Activated CD4-positive, CD25-positive, alpha-beta regulatory T cell treated with anti-CD3 and anti-CD28 coated beads, Interleukin-2, amount 50 U/mL, for 24 hours (primary cell): ENCODE data around the gene COX4I1.
"Not testable (repeated sequence)": the region's sequence is repeated elsewhere in the genome, so short reads cannot be mapped to it uniquely, and the experiment has no call there.

Source experiments
- ATAC-seq, 2 donors: fragments of 150-1000 bp; cut with Tn5 transposase; one replicate each; pipeline ENCODE4 v1.10.0; 2021; ENCODE audit warnings: mild to moderate bottlenecking in 1 of 2, moderate library complexity in 1 of 2

COX4I1 gene

DNA sequence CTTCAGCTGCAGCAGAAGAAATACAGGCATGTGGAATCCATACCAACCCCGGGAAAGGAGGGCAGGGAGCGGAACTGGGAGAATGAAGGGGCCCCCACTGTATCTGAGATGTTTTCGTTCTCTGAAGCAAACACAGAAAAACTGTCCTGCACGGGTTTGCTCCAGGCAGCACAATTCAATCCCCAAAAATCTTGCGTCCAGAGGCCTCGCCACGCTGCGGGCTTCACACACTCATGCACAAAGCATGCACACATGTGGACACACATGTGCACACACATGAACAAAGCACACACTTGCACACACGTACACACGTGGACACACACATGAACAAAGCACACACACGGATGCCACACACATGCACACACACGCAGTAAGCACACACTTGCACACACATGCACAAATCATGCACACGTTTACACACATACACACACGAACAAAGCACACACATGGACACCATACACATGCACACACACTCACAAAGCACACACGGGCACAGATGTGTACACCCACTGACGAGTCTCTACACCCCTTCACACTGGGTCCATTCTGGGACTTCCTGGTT lies 27.3 kb downstream of the COX4I1 start:
- no peak for ATAC-seq

DNA sequence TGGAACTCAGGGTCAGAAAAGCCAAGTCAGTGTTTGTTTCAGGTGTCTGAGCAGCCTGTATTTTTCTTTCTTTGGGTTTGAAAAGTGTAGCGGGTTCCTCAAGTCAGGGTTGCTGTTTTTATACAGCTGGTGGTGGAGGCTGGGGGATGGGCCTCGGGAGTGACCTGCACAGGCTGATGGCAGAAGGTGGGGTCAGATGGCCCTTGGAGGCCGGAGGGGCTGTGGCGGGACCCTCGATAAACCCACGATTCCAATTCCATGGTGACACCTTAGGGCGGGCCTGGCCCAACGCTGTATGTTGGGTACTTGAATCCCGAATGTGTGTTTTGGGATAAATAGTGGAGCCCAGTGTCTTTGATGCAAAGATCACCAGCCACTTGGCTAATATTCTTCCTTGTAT lies 28.7 kb downstream of the COX4I1 start:
- ATAC-seq = no peak

DNA sequence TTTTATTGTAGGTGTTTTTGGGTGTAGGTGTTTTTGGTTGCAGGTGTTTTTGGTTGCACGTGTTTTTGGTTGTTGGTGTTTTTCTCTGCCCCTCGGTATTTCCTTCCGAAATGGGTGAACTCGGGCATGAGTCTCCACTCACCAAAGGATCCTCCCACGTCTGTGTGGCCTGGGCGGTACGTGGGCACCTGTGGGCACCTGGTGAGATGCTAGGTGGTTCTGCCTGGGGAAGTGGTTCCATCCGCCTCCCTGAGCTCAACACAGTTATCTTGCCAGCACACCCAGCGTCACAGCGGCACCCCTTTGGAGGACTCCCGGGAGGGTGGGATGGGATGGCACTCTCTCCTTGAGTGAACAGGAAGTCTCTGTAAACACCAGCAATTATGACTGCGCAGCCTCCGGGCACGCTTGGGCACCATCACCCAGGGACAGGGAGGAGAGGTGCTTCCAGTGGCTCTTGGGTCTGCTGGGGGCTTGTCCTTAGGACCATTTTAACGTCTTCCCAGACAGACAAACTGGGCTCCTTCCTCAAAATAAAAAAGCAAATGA lies 29.8 kb downstream of the COX4I1 start:
- ATAC-seq = no peak

DNA sequence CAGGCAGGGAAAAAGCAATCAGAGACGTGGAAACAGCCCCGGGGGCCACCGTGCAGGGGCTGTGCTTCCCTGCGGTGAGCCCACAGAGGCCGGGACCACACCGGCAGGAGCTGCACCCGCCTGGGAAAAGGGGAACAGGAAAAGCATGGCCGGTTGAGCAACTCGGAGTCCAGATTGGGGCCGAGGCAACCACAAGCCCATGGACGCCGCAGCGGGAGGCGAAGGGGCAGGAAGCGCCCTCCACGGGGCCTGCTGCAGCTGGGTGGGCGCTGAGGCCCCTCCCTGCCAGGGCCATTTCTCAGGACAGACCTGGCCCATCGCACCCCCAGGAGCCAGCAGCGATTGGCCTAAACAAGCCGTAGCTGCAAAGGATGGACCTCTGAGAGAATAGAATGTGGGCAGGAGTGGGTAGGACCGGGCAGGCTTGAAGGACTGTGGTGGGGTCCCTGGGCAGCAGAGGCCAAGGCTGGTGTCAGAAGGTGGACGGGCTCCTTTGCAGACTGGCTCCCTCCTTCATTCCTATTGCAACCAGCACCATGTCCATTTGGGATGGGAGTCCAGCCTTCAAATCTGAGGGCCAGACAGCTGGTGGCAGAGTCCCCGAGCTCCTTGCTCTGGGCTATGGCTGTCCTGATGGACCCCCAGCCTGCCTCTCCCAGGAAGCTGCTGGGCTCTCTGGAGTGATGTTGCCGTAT lies 30.4 kb downstream of the COX4I1 start:
- ATAC-seq = no peak

DNA sequence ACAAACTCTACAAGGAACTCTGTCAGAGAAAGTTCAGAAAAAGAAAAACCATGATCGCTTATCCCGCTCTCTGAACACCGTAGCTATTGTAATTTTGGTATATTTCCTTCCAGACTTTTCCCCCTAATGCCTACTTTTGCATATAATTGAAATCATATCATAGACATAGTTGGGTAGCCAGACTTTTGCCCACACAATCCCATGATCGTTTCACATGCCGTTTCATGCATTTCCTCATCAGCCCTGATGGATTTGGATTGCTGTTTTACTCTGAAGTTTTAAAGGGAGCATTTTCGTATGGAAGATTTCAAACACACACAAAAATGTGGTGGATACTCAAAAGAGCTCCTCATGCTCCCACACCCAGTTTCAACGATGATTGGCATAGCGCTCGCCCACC lies 31.3 kb downstream of the COX4I1 start:
- no peak for ATAC-seq

DNA sequence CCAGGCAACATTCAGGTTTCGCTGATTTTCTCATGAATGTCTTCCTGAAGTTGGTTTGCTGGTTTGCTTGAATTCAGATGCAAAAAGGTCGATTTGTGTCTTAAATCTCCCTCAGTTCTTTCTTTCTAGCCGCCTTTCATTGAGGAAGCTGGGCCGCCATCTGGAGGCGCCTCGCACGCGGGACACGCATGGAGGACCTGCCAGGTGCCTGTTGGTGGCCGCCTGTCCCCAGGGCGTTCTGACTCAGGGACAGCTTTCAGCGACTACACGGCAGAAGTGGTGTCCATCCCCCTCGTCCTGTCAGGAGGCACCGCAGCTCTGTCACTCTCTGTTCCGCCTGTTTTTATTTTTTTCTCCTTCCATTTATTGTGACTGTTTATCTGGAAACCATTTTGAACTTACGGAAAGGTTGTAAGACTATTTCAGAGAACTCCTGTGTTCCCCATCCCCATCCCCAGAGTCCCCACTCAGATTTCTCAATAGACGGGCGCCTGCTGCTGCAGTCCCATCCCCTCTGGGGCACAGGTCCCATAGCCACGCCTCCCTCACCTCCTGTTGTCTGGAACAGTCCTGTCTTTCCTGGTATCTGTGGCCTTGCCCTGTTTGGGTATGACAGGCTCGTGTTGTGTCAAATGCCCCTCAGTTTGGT lies 33.2 kb downstream of the COX4I1 start:
- ATAC-seq = no peak

DNA sequence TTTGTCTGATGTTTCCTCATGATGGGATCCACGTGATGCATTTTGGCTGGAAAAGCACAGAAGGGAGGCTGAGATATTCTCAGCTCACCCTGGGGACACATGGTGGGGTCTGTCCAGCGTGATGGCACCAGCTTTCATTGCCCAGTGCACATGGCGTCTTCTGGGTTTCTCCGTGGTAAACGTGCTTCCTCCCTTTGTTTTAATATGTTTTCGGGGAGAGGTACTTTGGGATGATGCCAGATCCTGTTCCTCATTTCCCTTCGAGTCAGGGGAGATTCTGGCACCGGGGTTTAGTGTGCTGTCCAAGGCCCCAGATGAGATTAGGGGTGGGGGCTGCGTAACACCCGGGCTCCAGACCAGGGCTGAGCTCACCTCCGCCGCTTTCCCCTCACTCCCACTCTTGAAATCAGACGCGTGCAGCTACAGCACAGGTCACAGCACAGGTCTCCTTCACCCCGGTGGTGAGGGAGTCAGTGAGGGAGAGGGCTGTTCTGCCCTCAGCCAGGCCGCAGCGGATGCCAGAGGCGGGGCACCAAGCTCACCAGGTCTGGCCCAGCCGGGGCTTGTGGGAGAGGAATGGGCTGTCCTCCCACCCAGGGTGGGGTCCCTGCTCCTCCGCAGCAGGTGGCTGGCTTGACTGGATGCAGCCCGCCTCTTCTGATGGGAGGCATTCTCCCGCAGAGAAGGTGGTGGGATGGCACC lies 33.9 kb downstream of the COX4I1 start:
- ATAC-seq = no peak

DNA sequence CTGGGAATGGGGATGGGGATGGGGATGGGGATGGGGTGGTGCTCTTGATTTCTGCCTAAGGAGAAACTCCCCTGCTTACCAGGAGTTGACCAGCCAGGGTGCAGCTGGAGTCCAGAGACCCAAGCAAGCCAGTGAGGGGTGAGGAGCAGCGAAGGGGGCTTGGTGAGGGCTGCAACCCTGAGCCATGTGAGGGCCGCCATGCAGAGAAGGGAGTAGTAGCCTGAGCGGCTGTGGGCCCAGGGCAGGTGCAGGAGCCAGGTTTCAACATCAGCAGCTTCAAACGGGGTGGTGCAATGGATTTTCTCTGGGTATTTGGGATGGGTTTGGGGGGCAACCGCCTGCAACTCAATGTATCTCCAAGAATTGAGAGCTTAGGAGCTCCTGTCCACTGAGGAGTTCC lies 35.2 kb downstream of the COX4I1 start:
- no peak for ATAC-seq

DNA sequence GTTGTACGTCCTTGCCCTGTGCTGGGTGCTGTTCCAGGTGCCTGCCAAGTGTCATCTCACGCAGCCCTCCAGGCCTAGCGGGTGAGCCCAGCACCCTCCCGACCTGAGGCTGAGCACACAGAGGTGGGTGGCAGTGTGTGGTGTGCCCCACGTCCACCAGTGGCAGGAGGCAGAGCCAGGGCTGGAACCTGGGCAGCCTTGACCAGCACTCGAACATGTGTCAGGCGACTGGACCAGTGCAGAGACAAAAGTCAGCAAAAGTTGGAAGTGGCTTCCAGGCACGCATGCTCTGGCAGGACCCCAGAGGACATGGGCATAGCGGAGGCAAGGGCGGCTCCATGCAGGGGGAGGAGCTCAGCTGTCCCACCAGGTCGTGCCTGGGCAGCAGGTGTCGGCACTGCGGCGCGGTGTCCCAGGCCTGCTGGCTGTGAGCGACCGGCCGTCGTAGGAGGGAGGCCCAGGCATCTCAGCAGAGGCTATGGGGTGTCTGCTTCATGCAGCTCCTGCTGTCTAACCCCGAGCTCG lies 35.8 kb downstream of the COX4I1 start:
- ATAC-seq = no peak

DNA sequence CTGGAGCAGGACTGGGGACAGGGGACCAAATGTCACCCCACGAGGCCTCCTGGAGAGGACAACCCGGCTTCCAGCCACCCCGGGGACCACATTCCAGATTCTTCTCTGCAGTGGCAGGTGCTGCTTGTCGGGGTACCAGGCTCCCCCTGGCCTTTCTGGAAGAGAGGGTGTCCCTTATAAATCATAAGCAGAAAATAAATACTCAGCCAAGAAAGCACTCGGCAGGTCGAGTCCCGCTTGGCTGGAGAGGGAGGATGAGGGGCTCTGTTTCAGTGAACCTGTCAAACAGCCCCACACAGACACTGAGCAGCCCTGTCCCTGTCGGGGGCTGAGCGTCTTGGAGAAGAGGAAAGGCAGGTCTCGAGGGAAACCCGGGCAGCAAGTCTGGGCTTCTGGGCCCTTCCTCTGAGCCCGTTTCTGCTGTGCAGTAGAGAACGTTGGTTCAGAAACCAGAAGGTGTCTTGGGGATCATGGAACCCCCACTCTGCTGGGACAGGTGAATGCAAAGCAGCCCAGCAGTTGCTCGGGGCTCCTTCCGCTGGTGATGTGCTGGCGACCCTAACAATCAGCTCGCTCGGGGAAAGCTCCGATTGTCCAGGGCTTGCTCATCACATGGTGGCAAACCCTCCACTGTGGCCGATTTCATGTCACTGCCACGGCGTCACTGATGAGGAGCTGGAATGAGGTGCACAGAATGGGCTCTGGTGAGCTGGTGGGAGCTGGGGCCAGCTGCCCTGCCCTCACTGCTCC lies 36.6 kb downstream of the COX4I1 start:
- ATAC-seq = no peak

DNA sequence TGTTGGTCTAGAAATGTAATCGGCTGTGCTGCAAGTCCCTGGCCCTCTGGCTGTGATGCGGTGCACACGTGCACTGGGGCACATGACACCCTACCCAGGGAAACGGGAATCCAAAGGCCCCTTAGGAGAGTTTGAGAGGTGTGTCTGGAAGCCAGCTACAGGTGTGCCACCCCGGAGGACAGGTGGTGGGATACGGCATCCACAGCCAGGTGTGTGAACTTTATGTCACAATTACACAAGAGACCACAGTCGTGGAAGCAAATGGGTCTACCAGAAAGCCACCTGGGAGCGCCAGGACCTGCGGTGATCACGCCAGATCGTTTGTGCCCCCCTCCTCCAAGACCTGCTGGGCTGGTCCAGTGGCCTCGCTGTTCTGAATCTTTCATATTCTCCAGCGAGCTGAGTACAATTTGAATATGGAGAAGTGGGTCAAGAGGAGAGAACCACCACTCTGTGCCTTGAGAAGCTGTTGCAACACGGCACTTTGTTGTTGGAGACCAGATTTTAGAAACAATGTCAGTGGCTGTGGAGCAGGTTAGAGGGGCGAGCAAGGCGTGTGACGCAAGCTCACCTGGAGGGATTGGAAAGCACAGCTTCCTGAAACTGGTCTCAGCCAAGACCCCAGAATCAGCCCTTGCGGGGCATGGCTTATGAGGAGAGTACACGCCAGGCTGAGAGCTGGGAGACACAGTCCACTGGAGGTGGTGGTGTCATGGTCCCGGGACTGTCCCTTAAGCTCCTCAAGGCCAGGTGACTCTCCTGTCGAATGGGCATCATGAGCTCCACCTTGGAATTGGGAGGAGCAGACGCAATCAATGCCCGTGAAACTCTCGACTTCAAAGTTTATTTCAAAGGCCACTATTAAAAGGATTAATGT lies 37.4 kb downstream of the COX4I1 start:
- no peak for ATAC-seq

DNA sequence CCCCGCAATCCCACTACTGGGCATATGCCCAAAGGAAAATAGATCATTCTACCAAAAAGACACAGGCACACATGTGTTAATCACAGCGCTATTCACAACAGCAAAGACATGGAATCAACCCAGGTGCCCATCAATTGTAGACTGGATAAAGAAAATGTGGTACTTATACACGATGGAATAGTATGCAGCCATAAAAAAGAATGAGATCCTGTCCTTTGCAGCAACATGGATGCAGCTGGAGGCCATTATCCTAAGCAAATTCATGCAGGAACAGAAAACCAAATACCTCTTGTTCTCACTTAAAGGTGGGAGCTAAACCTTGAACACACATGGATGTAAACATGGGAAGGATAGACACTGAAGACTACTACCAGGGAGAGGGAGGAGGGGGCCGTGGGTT lies 38.2 kb downstream of the COX4I1 start:
- ATAC-seq = not testable (repeated sequence)

DNA sequence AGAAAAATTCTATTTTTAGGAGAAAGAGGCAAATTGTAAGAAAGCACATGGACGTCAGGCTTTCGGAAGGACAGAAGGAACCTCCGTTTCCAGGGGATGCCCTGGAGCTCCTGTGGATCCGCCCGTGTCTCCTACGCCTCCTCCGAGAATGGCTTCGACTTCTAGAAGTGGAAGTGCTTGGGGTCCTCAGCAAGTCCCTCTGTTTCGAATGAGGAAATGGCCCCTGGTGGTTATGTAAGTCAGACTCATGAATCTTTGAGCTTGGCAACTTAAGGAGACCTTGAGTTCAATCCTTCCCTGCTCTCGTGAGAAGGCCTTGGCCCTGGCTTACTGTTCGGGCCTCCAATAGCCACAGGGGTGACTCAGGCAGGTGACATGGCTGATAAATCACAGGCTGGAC lies 38.9 kb downstream of the COX4I1 start:
- no peak for ATAC-seq

DNA sequence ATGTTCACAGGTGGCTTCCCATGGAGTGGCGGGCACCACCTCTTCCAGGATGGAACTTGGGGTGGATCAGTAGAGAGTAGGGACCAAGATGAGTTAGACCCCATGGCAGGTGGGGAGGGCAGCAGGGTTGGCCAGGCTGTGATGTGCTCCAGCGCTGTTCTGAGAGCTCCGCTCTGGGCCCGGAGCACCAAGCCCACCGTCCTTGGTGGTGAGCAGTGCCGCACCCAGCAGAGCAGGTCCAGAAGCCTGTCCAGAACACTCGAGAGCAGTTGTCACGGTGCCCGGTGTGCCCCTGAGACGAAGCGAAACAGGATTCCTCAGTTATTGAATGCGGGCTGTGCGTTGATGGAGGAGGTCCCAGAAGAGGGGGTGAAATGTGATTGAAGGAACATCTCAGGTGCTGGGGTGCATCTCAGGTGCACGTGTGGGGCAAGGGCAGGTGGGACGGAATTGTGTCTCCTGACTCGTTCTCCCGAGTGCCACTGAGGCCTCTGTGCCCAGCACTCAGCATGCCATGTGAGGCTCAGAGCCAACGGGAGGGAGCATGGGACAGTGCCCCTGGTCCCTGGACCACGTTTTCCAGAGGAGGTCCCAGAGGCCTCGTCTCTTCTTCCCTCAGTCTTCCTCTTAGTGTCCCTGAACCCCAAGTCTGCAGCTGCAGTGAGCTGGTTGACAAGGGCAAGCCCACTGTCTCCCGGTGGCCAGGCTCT lies 39.5 kb downstream of the COX4I1 start:
- ATAC-seq = no peak

DNA sequence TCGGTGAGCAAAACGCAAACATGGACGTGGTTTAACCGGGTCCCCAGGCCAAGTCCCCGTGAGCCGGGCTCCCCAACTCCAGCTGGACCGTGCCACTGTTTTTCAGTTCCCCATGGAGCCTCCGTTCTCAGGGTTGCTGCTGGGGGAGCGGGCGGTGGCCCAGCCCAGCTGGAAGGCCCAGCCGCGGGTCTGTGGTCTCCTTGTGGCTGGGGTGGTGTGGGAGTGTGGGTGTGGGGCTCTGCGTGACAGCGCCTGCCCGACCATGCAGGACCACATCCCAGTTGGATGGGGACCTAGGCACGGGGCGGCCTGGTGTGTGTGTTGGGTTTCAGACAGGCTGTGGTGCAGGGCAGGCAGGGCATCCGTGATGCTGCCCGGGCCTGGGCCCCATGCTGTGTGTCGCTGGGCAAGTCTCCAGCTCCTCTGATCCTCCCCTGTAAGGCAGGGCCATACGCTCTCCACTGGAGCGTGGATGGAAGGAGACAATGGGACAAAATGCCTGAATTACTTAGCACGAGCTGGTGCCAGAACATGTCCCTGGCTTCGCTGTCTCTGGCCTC lies 40.3 kb downstream of the COX4I1 start:
- no peak for ATAC-seq

DNA sequence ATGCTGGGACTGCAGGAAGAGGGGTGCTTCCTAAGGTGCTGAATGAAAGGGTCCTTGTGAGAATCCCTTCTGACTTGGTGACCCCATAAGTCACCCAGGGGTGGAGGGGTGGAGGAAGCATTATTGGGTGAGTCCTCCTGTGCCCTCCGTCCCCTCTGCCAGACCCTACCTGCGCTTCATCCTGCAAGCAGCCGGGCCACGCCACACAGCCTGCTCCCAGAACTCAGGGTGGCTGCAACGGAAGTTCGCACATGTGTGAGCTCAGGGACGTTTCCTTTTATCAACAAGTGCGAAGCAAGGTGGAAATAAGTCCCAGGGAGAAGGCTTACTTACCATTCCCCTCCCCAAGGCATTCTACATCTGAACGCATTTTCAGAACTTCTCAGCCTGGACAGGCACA lies 40.9 kb downstream of the COX4I1 start:
- no peak for ATAC-seq

DNA sequence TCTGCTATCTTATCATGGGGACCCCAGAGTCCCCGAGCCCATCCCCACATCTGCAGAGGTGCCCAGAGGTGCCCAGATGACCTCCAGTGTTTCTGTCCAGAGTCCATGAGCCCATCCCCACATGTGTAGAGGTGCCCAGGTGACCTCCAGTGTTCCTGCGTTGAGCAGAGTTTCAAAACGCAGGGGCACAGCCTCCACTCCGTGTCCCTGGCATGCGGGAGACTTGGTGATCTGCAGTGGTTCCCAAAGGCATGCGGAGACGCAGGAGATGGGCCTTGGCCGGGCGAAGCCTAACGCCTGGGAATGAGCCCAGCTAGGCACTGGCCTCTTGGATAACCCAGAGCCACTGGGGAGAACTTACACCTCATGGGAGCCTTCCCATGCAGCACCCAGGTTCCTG lies 41.3 kb downstream of the COX4I1 start:
- ATAC-seq = no peak

DNA sequence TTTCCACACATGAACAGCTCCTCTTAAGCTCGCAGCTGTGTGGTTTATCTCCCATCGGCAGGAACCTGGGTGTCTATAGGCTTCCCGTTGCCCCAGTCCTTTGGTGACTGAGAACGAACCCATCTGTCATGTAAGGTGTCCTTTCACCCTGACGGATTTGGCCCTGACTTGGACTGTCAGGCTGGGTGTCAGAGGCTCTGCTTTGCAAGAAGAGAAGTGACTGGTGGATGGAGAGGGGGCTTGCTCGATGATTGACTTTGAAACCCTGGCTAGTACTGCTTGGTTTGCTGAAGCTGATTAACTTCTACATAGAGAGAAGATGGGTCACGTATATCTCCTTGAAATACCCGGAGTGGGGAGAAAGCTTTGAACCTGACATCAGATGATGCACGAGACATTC lies 42.9 kb downstream of the COX4I1 start:
- no peak for ATAC-seq

DNA sequence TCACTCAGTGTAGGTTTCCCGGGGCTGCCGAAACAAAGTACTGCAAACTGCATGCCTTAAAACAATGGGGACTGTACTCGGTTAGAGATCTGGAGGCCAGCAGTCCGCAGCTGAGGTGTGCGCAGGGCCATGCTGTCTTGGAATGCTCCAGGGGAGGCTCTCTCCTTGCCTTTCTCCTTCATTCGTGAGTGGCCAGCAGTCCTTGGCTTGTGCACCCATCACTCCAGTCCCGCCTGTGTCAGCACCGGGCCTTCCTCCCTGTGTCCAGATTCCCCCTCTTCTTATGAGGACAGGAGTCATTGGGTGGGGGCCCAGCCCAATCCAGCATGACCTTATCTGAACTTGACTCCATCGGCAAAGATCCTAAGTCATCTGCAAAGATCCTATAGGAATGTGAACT lies 43.4 kb downstream of the COX4I1 start:
- no peak for ATAC-seq

DNA sequence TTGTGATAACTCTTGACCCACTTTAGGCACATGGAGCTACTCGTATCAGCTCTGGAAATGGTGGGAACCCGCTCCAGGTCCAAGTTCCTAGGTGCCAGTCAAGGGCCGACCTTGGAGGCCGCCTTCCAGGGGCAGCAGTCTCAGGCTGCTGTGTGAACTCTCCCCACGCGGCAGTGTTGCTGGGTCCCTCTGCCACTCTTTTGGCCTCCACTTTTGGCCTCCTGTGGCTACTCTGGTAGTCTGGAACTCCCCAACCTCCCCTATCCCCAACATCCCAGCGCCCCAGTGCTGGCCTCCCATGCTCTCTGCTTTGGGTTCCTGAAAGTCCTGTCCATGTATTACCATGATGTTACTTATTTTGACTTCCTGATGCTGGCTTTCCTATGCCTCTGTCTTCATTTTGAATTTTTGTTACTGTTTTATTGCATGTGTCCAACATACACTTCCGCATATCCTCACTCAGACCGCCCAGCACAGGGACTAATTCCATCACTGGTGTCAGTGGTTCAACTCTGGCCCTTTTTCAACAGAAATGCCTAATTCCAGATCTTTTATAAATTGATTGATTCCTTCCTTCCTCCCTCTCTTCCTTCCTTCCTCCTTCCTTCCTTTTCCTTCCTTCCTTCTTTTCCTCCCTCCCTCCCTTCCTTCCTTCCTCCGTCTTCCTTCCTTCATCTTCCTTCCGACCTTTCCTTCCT lies 44.1 kb downstream of the COX4I1 start:
- no peak for ATAC-seq
